Stimulated activated CD8-positive, alpha-beta memory T cell treated with anti-CD3 and anti-CD28 coated beads, Interleukin-7, amount 100 ng/mL, for 48 hours (primary cell): ENCODE measurements around the gene SEC24D.

ENCODE experiments used
- DNase-seq, 2 donors: peaks; one replicate each; pipeline ENCODE4 v3.0.0-alpha.2; 2020; ENCODE audit warnings: low read depth in 1 of 2; ENCODE audit errors: extremely low read depth in 1 of 2

Gene SEC24D

DNA sequence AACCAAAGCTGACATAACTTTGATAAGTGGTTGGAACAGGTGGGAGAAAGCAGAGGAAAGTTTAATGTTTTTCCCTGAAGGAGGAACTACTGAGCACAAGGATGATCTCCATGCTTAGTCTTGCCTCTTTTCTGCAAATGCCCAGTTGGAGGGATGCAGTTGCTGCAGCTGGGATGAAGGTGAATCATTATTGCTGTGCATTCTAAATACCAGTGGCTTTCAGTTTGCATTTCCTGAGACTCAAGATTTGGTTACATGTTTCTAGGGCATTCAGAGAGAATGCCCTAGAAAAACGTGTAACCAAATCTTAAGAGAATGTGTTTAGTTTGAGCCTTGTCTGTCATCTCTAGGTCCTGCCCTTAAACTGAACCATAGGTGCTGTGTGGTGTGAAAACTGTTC is 108.6 kb downstream of the SEC24D start:
- DNase-seq, result no peak

GRCh38 chr4:118723369-118723768 is 112.6 kb downstream of the SEC24D start:
- no peak for DNase-seq

DNA sequence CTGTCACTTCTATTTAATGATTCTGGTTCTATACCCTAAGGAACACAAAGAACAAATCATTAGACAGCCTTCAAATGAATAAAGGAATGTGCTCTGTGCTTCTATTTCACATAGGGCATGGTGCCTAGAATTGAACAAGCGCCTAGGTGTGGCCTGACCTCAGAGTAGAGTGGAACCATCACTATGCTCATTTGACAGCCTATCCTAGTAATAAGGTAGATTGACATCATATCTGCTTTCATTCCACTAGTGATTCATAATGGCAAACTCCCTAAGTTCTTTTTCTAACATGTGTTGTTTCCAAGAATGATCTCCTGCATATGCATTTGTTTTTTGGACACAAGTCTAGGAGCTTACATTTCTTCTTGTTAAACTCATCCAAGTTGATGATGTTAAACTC is 114.2 kb downstream of the SEC24D start:
- DNase-seq, result no peak

DNA sequence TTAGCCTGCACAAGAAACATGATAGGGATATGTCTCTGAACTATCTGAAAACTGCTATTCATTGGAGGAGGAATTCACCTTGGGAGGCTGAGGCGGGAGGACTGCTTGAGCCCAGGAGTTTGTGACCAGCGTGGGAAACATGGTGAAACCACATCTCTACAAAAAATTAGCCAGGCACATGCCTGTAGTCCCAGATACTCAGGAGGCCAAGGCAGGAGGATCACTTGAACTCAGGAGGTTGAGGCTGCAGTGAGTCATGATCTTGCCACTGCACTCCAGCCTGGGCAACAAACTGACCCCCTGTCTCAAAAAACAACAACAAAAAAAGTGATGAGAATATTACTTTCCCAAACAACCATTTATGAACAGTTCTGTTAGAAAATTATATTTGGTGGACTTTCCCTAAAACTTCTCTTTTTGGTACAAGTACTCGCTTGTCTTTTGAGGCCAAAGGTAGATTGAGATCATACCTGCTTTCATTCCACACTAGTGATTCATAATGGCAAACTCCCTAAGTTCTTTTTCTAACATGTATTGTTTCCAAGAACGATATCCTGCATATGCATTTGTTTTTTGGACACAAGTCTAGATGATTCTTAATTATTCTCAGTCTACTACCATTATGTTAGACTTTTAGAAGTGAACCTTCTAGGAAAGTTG is 117.3 kb downstream of the SEC24D start:
- no peak for DNase-seq

DNA sequence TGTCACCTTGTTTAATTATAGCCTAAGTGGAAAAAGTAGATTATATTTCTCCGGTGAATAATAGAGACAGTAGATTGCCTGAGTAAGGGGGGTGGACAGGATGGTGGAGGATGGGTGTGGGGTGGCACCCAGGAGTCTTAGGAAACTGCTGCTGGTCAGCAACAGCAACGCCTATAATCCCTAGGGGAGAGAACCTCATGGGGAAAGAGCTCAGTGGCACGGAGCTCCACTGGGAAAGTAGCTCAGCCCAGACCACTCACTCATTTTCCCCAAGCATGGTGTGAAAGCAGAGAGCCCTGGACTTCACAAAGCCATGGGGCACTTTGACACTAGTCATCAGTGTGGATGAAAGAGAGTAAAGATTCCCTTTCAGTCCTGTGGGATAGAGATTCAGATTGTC is 119.6 kb downstream of the SEC24D start:
- DNase-seq, result no peak

DNA sequence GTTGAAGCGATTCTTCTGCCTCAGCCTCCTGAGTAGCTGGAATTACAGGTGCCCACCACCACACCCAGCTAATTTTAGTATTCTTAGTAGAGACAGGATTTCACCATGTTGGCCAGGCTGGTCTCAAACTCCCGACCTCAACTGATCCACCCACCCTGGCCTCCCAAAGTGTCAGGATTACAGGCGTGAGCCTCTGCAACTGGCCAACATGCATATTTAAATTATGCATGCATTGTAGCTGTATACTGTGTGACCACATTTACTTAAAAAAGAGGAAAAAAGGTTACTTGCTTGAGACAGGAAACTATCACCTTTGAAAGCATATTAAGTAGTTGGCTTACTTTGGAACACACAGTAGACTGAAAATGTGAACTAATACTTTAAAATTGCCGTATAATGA is 121.2 kb downstream of the SEC24D start:
- DNase-seq, result no peak

GRCh38 chr4:118712872-118713271 is 123.1 kb downstream of the SEC24D start:
- DNase-seq, result peak in 1 of 2 donors; percentile 7

DNA sequence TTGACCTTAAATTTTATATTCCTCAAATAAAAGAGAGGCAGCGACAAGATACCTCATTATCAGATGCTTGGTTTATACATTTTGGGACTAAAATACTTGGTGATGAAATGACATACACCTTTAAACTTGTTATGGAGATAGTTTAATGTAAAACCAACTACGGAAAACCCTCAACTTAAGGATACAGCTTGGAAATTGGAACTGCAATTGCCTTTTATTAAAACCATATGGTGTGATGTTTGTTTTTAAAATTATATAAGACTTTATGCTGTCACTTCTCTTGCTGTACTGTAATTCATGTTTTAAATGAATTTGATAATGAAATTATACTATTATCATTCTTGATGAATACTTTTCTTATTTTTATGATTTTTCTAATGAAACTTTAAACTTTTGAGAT is 124.9 kb downstream of the SEC24D start:
- DNase-seq, result no peak

GRCh38 chr4:118703118-118703517 is 132.8 kb downstream of the SEC24D start:
- no peak for DNase-seq

GRCh38 chr4:118684873-118685811 is 150.8 kb downstream of the SEC24D start, which contains the start of gene METTL14:
TSS of gene METTL14 (plus strand) at chr4:118685392. CDS start at chr4:118685535, 143 bp downstream.
- DNase-seq, result peak; percentile 75 to 81

GRCh38 chr4:118683513-118683912 is 152.4 kb downstream of the SEC24D start:
- DNase-seq, result no peak

- DNase-seq, result no peak
Observed at GRCh38 chr4:118682928-118683327, 153.0 kb downstream of the SEC24D start.

DNA sequence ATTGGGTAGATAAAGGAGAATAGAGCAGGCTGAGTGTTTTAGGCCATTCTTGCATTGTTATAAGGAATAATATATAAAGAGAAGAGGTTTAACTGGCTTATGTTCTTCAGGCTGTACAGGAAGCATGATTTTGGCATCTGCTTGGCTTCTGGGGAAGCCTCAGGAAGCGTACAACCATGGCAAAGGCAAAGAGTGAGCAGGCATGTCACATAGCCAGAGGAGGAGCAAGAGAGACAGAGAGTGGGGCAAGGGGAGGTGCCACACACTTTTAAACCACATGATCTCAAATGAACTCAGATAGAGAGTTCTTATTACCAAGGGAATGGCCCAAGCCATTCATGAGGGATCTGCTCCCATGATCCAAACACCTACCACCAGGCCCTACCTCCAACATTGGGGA is 155.1 kb downstream of the SEC24D start:
- DNase-seq, result no peak

DNA sequence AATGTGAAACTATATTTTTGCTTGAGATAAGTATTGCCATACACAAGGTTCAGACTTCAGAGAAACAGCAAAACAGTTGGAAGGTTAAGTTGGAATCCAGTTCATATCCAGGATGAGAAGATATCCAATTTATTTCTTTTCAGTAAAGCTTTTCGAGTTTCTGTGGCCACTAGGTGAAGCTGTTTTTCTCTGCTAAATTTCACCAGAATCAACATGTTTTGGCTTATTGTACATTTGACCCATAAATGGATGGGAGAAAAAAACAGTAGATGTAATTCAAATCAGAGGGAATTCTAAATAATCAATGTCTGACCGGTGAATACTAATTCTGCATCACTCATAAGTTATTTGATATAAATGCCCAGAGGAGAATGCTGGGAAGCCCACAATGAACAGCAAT is 159.8 kb downstream of the SEC24D start:
- no peak for DNase-seq
